ENCODE data around the gene FAH.
"Not testable (repeated sequence)": the region's sequence is repeated elsewhere in the genome, so short reads cannot be mapped to it uniquely, and the experiment has no call there.

Gene FAH

DNA sequence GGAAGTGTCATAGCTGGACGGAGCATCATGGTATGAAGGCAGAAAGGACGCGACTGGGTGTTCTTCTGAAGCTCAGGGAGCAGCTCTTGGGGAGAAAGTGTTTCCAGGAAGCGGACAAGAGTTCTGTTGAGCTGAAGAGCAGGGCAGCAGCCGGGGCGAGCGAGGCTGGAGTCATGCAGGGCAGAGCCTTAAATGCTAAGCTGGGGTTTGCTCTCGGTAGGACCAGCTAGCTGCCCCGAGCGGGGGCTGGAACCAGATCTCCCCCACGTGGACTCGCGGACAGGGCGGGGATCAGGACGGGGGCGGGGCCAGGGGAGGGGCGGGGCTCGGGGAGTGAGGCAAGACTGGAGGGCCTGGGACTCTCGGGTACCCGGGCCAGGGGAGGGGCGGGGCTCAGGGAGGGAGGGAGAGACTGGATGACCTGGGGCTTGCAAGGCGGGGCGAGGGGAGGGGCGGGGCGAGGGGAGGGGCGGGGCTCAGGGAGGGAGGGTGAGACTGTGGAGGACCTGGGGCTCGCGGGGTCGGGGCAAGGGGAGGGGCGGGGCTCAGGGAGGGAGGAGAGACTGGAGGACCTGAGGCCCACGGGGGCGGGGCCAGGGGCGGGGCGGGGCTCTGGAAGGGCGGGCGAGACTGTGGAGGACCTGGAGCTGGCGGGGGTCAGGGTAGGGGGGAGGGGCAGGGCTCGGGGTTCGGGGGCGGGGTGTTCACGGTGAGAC, 461 bp upstream of the FAH start:
- DNase-seq: peak; percentile 94

DNA sequence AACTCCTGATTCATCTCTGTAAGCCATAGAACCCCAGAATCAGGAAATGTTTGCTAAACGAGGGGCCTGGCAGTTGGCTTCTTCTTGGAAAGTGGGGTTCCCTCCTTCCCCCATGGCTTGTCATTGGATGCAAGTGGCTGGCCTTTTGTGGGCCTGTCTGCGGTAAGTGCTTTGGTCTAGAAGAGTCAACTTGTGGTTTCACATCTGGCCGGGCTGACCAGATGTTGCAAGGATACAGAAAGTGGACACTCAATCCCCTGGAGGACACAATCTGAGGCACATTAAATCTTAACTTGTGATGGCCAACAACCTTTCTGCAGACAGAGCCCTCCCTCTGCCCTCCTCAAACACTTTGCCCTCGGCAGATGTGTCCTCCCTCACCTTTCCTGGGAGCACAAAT, 1.1 kb downstream of the FAH start:
- DNase-seq: no peak

DNA sequence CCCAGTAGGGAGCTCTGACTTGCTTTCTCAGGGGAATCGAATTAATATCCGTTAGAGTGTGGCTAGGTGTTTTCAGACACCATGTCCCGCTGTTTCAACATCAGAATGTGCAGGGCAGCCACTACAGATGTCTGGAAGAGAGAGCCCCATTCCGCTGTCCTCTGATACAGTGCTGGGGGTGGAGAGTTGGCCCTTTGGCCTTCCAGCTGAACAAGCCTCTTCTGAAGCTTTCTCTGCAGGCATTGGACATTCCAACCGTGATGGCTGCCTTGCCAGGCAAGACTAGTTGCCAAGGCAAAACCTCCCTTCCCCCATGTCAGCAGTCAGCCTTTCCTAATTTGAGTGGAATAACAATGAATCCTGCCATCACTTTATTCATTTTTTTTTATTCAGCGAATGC, 1.5 kb downstream of the FAH start:
- no peak for DNase-seq

DNA sequence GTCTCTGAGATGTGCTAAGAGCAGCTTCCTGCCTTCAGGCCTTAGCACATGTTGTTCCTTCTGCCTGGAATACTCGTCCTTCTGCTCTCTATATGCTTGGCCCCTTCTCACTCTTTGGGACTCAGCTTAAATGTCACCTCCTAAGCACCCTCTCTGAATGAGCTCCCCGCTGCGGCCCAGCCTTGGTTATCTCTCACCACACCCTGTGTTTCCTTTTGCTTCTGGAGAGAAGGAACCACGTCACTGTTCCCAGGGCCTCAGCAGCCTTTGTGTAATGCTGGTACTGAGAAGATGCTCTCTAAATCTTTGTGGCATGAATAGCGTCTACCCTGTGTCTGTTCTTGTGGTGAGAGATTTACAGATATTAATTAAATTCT, 2.2 kb downstream of the FAH start:
- no peak for DNase-seq

DNA sequence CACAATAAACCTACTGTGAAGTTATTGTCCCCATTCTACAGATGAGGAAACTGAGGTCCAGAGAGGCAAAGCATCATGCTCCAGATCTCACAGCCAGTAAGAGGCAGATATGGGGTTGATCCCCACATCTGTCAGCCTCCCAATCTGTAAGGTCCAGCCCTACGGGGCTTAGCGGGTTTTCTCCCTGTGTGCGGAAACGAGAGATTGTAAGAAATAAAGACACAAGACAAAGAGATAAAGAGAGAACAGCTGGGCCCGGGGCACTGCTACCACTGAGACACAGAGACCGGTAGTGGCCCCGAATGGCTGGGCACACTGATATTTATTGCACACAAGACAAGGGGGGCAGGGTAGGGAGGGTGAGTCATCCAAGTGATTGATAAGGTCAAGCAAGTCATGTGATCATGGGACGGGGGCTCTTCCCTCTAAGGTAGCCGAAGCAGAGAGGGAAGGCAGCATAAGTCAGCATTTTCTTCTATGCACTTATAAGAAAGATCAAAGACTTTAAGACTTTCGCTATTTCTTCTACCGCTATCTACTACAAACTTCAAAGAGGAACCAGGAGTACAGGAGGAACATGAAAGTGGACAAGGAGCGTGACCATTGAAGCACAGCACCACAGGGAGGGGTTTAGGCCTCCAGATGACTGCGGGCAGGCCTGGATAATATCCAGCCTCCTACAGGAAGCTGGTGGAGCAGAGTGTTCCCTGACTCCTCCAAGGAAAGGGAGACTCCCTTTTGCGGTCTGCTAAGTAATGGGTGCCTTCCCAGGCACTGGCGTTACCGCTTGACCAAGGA, 2.8 kb downstream of the FAH start:
- not testable (repeated sequence) for DNase-seq

DNA sequence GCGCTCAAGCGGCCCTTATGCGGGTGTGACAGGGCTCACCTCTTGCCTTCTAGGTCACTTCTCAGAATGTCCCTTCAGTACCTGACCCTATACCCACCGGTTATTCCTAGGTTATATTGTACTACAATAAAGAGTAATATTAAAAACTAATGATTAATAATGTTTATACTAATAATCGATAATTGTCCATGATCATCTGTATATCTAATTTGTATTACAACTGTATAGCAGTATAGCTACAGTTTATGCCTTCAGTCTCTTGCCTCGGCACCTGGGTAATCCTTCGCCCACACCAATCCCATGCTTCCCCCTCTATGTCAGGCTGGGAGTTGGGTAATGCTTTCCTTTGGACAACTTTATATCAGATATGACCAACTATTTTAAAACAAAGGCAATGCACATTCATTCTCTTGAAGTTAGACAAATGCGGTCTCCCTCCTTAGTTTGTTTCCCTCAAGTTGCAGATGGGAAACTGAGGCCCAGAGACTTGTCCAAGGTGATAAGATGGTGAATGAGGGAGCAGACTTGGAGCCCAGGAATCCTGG, 3.4 kb downstream of the FAH start:
- no peak for DNase-seq

DNA sequence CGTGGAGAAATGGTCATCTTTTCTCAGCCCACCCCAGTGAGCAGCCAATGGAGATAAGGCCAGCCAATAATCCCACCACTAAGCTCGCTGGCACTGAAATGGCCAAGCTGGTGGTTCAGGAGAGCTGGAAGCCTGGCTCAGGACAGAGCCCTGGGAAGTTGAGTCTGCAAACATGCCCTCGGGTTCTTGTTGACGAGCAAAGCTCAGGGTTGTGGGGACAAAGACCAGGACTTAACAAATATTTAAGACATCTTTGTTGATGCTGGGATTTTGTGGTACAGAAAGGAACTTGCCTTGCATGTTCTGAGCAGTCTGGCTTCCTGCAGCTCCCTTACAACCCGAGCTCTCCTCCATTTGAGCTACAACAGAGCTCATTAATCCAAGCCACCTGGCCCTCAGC, 4.4 kb downstream of the FAH start:
- DNase-seq: no peak

DNA sequence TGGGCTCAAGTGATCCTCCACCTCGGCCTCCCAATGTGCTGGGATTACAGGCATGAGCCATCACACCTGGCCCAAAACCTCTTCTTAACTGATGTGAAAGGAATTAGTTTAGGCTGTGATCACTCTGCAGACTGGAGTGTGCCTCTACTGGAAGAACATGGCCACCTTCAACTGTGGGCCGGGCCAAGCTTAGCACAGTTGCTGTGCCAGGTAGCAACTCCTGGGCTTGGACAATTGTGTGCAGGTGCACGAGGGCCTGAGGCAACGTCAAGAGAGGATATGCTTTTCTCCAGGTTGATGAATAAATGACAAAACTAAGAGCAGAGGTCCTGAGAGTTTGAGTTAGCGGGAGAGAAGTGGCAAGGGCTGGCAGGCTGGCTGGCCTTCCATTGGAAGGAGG, 6.5 kb downstream of the FAH start:
- no peak for DNase-seq

DNA sequence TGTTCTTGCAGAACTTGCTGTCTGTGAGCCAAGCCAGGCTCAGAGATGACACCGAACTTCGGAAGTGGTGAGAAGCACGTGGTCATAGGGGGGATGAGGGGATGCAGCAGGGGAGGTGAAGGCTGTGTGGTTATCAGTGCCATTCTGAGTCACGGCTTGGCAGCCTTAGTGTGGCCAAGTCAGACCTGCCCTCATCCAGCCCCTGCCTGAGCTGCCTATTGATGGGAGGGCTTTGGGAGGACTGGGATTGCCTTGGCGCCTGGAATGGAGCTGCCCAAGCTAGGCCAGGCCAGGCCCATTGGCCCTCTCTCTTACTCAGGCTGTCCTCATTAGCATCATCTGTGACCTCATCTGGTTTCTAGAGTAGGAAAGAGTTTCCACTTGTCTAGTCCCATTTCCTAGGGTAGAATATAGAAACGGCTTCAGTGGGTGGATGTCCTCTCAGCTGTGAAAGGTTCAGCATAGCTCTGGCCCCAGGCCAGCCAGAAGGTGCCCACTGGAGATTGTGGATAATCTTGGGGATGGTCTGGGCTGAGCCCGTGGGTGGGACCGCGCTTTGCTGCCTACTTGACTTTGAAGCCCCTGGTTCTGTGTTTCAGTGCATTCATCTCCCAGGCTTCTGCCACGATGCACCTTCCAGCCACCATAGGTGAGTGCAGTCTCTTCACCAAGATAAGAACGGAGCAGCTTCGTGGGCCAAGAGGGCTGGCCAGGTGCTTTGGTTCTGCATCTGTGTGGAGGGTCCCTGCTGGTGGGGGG, 7.2 kb downstream of the FAH start:
- DNase-seq: no peak

DNA sequence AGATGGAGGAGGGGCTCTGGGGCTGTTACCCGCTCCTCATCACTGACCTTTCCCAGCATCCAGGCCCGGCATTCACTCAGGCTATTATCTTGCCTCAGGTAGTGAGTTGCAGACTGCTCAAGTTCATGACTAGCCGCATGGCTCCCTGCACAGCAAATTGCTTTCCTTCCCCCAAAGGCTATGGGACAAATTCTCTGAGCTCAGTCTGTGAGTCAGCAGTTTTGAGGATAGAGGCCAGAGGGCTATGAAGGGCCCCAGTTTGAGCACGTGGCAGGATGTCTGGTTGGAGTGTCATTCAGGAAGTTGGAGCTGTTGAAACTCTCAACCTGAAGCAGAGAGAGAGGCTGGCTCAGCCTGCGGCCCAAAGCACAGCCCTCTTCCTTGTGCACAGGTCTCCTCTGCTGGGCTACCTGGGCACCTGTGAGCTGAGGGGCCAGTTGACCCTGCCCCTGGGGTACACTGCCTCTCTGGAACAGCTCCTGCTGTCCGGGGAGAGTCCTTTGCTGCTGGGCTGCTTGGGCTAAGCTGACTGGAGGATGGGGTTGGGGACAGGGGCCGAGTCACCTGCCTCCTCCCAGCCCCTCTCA, 7.9 kb downstream of the FAH start:
- no peak for DNase-seq

DNA sequence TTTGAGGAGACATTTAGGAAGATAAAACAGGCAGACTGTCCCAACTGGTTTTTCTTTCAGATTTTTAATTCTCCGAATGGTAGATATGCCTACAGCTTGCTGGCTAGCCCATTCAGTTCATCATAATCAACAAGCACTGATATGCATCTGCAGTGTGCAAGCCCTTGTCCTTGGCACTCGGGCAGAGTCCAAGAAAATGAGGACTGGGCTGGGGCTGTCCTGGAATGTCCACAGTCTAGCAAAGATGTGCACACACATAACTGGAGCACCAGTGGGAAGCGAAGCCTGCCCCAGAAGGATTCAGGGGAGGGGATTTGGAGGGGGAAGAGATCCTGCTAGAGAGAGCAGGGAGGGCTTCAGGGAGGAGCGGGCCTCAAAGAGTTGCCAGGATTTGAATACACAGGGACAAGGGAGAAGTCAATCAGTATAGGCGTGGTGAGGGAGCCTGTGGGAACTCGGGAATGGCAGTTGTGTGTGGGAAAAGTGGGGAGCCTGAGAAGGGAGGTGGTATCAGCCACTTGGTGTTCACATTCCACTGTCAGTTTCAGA, 8.7 kb downstream of the FAH start:
- DNase-seq: no peak

DNA sequence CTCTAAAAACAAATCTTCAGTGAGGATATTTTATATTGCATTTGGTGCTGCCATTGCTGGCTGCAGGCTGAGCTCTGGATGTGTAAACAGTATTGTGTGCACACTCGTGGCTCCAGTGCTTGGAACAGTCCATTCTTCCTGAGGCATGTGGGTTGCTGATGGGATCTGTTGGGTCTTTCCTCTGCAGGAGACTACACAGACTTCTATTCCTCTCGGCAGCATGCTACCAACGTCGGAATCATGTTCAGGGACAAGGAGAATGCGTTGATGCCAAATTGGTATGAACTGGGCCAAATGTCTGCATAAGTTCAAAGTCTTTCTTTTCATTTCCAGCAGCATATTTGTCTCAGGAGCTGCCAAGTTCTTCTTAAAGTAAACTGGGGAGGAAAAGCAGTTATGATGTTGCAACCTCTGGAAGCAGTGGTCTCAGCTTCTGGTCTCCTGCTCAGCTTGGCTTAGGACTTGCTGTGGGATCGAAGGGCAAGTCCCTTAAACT, 9.3 kb downstream of the FAH start:
- DNase-seq: no peak

DNA sequence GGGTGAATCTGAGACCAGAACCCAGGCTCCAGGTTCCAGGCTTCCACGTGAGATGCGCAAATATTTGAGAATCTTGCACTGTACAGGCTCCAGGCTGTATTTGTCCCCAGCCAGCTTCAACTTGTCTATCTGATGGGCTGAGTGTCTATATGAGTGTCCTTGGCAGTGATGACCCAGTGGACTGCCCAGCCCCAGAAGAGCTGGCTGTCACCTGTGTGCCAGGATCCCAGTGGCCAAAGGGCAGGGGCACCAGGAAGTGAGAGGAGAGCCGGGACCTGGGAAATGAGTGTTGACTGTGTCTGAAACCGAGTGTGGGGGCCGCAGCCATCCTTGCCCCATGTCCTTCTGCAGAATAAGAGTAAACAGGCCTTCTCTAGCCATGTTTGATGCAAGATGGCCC, 10.4 kb downstream of the FAH start:
- no peak for DNase-seq

DNA sequence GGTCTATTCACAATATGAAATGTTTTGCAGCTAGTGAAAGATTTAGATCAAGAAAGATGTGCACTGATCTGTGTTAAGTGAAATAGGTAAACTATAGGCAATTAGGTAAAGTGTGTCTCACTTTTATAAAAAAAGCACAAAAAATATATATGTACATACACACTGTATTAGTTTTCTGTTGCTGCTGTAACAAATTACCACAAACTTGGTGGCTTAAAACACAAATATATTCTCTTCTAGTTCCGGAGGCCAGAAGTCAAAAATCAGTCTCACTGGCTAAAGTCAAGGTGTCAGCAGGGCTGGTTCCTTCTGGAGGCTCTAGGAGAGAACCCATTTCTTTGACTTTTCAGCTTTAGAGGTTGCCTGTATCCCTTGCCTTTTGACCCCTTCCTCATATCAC, 11.1 kb downstream of the FAH start:
- DNase-seq: no peak

DNA sequence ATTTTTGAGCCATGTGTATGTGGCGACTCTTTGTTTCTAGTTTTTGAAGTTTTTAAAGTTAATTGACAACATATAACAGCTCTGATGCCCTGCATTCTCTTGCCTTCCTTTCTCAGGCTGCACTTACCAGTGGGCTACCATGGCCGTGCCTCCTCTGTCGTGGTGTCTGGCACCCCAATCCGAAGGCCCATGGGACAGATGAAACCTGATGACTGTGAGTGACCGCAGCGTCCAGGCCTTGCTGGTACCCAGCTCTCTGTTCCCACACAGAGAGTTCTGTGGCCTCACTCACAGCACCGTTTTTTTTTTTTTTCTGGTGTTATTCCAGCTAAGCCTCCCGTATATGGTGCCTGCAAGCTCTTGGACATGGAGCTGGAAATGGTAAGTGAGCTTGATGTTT, 15.1 kb downstream of the FAH start:
- DNase-seq: no peak

DNA sequence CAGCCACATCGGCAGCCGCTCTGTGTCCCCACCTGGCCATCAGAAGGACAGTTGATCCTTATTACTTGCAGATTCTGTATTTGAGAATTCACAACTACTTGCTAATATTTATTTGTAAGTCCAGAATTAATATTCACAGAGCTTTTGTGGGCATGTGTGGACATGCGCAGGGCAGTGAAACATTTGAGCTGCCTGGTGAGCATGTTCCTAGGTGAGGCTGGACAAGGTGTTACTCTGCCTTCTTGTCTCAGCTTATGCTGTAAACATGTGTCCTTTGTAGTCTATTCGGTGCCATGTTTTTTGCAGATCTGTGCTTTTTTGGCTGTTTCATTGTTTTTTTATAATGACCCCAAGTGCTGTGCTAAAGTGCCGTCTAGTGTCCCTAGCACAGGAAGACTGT, 15.6 kb downstream of the FAH start:
- DNase-seq: no peak

DNA sequence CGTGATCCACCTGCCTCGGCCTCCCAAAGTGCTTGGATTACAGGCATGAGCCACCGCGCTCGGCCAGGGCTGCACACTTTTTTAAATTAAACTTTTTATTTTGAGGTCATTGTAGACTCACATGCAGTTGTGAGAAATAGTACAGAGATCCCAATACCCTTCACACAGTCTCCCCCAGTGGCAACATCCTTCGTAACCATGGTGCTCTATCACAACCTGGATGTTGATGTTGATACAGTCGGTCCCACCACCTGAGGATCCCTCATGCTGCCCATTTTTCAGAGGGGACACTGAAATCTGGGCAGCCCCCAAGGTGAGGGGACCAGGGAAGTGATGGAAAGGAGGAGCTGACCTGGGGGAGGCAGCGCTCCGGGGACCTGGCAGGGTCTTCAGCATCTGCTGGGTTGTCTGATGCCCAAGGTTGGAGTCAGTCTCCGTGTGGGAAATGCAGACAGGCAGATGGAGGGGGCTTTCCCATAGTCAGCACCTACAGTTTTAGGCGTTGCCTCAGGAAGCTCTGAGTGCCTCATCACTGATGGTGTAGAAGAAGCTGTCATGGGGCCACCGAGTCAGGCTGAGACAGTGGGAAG, 17.1 kb downstream of the FAH start:
- DNase-seq: no peak

DNA sequence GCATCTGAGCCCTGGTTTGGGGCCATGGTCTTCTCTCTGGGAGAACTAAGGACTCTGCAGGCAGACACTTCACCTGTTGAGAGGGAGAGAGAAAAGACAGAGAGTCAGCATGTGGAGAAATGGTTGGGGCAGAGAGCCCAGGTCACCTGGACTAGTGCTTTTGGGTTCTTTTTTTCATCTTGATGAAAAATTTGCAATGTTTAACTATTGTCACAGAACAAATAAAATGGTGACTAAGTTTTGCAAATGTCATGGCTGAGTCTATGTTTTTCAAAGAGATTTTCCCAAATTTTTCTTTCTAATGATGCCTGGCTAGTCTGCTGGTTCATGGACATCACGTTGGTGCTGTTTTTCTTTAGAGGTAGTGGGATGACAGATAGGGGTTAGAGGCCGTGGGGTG, 17.8 kb downstream of the FAH start:
- DNase-seq: no peak

DNA sequence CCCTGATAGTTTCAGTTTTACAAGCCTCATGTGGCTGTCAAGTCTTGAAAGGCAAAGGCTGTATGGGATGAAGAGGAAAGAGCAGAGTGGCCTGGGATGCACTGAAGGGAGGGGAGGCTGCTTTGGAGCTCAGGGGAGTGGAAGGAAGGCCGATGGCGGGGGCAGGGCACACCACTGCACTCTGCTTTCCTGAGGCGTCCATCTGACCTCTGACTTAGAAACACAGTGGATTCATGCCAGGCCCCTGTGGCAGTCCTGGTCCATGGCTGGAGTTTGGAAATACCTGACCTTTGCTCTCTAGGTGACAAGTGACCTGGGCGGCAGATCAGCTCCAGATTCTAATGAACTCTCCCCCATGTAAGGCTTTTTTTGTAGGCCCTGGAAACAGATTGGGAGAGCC, 19.0 kb downstream of the FAH start:
- no peak for DNase-seq

DNA sequence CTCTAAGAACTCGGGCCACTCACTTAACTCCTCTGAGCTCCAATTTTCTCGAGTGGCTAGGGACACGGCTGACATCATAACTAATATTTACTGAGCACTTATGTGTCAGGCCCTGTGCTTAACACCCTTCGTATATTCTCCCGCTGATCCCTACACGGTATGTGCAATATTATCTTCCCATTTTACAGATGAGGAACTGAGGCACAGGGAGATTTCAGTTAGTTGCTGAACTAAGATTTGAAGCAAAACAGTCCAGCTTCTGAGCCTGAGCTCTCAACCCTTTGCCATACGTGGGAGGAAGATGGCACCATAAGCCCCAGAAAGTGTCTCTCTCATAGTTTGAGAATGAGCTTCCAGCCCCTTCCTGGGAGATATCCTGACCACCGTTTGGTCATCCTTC, 19.6 kb downstream of the FAH start:
- DNase-seq: no peak

DNA sequence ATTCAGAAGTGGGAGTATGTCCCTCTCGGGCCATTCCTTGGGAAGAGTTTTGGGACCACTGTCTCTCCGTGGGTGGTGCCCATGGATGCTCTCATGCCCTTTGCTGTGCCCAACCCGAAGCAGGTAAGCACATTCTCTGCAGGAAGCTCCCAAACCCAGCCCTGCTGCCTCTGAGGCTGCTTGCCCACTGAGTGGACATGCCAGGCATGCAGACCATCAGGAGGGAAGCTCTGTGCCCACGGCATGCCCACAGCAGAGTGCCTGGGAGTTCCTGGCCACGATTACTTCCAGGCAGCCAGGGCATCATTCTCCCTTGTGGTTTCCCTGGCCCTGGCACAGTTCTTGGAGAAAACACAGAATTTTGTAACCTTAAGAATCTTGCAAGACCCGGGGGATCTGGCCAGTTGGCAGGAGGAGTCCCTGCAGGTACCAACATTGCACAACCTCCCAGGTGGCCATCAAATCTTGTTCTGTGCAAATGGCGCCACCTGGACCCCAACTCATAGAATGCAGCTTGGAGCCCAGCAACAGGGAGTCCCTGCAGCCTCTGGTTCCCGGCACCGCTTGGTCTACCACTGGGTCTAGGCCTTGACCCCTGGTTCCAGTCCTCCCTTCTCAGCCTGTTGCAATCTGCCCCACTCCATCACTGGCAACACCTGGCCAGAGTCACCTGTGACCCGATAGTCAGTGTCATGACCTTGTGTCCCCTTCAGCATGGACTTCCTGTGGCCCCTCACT, 20.4 kb downstream of the FAH start:
- DNase-seq: peak; percentile 88
